Thyroid gland (tissue), 4 donors: Measurements from ENCODE around the gene ARRDC5. TPM values are rescaled to one million over a fixed set of nuclear protein-coding genes. Genes with fewer than 3 reads are reported as not detected.

Experiments used
- DNase-seq, 2 donors: peaks; one replicate each; pipeline ENCODE4 v3.0.0-alpha.2; 2019
- H3K27ac ChIP-seq, 3 donors: fragments of 200-600 bp; sonication (generic); 1 replicate in 2 of 3; 2 replicates in 1 of 3; pipeline ENCODE4 v1.5.1; 2016 to 2019; ENCODE audit warnings: mild to moderate bottlenecking in 1 of 3, moderate library complexity in 1 of 3
- H3K27me3 ChIP-seq: fragments of 200-600 bp; sonication (generic); one replicate; pipeline ENCODE4 v1.5.1; 2019
- H3K36me3 ChIP-seq, 2 donors: fragments of 200-600 bp; sonication (generic); one replicate each; pipeline ENCODE4 v1.5.1; 2016 to 2019
- H3K4me1 ChIP-seq, 2 donors: fragments of 200-600 bp; sonication (generic); one replicate each; pipeline ENCODE4 v1.5.1; 2017 to 2019
- H3K4me3 ChIP-seq, 3 donors: fragments of 200-600 bp; sonication (generic); replicated peaks in 1 of 3; 1 replicate in 2 of 3; 2 replicates in 1 of 3; pipeline ENCODE4 v1.5.1; 2016; ENCODE audit warnings: mild to moderate bottlenecking in 1 of 3
- H3K9me3 ChIP-seq: fragments of 200-600 bp; sonication (generic); one replicate; pipeline ENCODE4 v1.5.1; 2017
- POLR2A ChIP-seq, 2 donors: fragments of 450-650 bp; IDR thresholded peaks; one replicate each; pipeline ENCODE4 v1.6.1; 2017; ENCODE audit warnings: antibody characterized with exemption in 2 of 2, mild to moderate bottlenecking in 2 of 2, moderate library complexity in 1 of 2
- WGBS, 2 donors: methylation state at CpG; one replicate each; pipeline ENCODE4 v1.1.5; 2017; 5-methylcytosine and 5-hydroxymethylcytosine counted together
- intact Hi-C: fragments of 100-400 bp; cut with DNase I; formaldehyde crosslinking; loops from one replicate; pipeline ENCODE4 v1.15.1; 2023
- total RNA-seq, 4 donors: library from RNA; depleted of rRNA; stranded (reverse); fragments of >200 nt; gene quantifications; one replicate each; pipeline ENCODE4 v1.2.3, GENCODE V29; 2016
- TF ChIP-seq, protein P1 (sequence below), 6 experiments: fragments of 200-600 bp in 3 of 6; fragments of 450-650 bp in 3 of 6; sonication (generic) in 3 of 6; IDR thresholded peaks; one replicate each; pipeline ENCODE4 v1.5.1; 2016 to 2019; ENCODE audit warnings: antibody characterized with exemption in 6 of 6, mild to moderate bottlenecking in 2 of 6, inconsistent platforms in 1 of 6, moderate library complexity in 1 of 6

The ARRDC5 gene
- total RNA-seq, 4 donors from 2014 or later: not detected

DNA sequence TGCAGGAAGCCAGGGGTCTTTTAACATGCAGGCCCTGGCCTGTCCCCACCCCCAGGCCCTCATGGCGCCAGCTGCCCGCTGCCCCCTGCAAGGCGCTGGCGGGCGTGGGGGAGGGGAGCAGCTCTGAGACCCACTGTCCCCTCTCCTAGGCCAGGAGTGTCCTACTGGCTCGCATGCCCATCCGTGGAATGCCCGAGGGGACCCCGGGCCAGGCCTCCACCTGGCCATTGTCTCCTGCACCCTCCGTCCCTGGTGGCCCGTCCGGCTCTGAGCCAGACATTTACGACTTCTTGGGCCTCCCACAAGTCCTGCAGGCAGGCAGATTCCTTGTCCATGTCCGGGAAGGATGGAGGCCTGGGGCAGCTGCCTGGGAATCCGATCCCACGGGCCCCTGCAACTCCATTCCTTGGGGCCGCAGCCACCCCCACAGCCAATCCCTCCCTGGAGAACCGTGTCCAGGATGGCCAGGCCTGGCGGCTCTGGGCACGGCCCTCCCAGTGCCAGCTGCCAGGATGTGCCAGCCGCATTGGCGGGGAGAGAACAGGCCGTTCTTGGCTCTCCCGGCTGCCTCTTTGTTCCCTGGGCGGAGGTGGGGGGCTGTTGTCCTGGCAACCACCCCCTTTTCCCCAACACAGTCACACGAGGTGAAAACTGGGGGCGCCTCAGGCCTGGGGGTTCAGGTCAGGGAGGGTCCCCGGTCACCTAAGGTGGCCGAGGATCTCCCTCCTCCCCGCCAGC lies 24.8 kb downstream of the ARRDC5 start:
- no peak overlapping the region for H3K4me3 ChIP-seq
- WGBS, 2 donors: 65 to 67% methylated on average over 15 to 21 of the region's 30 CpGs
- DNase-seq: no peak
- H3K27me3 ChIP-seq: no peaks in the 10 kb centered on the region
- H3K9me3 ChIP-seq: no peaks in the 10 kb centered on the region
- no peaks in the 10 kb centered on the region for H3K4me1 ChIP-seq
- no peaks in the 10 kb centered on the region for H3K36me3 ChIP-seq
- intact Hi-C loops: no loop called here
- H3K27ac ChIP-seq: no peak overlapping the region
- no peak for TF ChIP-seq POLR2A (IDR thresholded peaks at IDR 0.05)
- TF ChIP-seq, protein P1, sequence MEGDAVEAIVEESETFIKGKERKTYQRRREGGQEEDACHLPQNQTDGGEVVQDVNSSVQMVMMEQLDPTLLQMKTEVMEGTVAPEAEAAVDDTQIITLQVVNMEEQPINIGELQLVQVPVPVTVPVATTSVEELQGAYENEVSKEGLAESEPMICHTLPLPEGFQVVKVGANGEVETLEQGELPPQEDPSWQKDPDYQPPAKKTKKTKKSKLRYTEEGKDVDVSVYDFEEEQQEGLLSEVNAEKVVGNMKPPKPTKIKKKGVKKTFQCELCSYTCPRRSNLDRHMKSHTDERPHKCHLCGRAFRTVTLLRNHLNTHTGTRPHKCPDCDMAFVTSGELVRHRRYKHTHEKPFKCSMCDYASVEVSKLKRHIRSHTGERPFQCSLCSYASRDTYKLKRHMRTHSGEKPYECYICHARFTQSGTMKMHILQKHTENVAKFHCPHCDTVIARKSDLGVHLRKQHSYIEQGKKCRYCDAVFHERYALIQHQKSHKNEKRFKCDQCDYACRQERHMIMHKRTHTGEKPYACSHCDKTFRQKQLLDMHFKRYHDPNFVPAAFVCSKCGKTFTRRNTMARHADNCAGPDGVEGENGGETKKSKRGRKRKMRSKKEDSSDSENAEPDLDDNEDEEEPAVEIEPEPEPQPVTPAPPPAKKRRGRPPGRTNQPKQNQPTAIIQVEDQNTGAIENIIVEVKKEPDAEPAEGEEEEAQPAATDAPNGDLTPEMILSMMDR (IDR thresholded peaks at IDR 0.05): no peak

GRCh38 chr19:4873930-4874329 lies 28.8 kb downstream of the ARRDC5 start:
- H3K4me3 ChIP-seq: no peak overlapping the region
- no peaks in the 10 kb centered on the region for H3K27me3 ChIP-seq
- no peak for TF ChIP-seq POLR2A (IDR thresholded peaks at IDR 0.05)
- TF ChIP-seq, protein P1 (IDR thresholded peaks at IDR 0.05): no peak
- WGBS, 2 donors: 92 to 93% methylated on average over 3 of the region's 3 CpGs
- H3K4me1 ChIP-seq: no peaks in the 10 kb centered on the region
- no peaks in the 10 kb centered on the region for H3K9me3 ChIP-seq
- H3K36me3 ChIP-seq: no peaks in the 10 kb centered on the region
- no peak overlapping the region for H3K27ac ChIP-seq
- intact Hi-C loops: loop anchor here (2.0 kb wide), 1 partner anchor 157 kb away; no protein-coding TSS in a partner anchor
- no peak for DNase-seq

DNA sequence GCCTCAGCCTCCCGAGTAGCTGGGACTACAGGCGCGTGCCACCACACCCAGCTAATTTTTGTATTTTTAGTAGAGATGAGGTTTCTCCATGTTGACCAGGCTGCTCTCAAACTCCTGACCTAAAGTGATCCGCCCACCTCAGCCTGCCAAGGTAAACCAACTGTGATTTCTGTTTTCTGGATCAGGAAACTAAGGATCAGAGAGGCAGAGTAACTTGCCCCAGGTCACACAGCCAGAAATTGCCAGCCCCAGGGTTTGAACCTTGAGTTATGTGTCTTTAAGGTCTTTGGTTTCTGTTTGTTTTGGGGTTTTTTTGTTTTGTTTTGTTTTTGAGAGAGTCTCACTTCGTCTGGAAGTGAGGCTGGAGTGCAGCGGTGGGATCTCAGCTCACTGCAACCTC lies 31.0 kb downstream of the ARRDC5 start:
- no peaks in the 10 kb centered on the region for H3K27me3 ChIP-seq
- no peak overlapping the region for H3K4me3 ChIP-seq
- H3K9me3 ChIP-seq: no peaks in the 10 kb centered on the region
- H3K36me3 ChIP-seq: no peaks in the 10 kb centered on the region
- no peak overlapping the region for H3K27ac ChIP-seq
- intact Hi-C loops: loop anchor here (2.0 kb wide), 1 partner anchor 159 kb away; no protein-coding TSS in a partner anchor
- H3K4me1 ChIP-seq: peaks cover 3 to 4% of the 10 kb centered on the region in 2 donors
- no peak for TF ChIP-seq POLR2A (IDR thresholded peaks at IDR 0.05)
- TF ChIP-seq, protein P1 (IDR thresholded peaks at IDR 0.05): no peak
- no peak for DNase-seq
- 64 to 88% methylated on average over 6 of the region's 6 CpGs for WGBS, 2 donors

- no peaks in the 10 kb centered on the region for H3K9me3 ChIP-seq
- TF ChIP-seq, protein P1 (IDR thresholded peaks at IDR 0.05): no peak
- TF ChIP-seq POLR2A (IDR thresholded peaks at IDR 0.05): no peak
- no peaks in the 10 kb centered on the region for H3K36me3 ChIP-seq
- H3K4me1 ChIP-seq: peaks cover 10 to 11% of the 10 kb centered on the region in 2 donors
- no peak overlapping the region for H3K27ac ChIP-seq
- H3K27me3 ChIP-seq: no peaks in the 10 kb centered on the region
- H3K4me3 ChIP-seq: no peak overlapping the region
- intact Hi-C loops: no loop called here
- no peak for DNase-seq
- 82 to 88% methylated on average over 10 of the region's 10 CpGs for WGBS, 2 donors
Observed at GRCh38 chr19:4870025-4870700, 32.5 kb downstream of the ARRDC5 start.

DNA sequence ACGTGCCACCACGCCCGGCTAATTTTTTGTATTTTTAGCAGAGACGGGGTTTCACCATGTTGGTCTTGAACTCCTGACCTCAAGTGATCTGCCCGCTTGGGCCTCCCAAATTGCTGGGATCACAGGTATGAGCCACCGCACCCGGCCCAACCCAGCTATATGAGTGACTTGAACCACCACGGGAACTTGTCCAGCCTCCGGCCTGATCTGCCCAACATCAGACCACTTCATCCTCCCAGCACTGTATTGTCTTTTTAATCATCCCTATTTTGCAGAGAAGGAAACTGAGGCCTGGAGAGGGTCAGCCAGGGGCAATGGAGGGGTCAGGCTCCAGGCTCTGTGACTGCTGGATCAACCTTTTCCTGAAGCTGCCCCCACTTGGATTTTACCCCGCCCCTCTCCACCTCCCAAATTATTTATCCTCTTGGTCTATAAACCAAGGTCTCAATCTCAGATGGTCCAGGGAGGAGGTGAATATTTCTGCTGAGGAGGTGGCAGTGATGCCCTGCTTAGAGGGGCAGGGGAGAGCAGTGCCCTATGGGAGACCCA lies 34.3 kb downstream of the ARRDC5 start:
- intact Hi-C loops: no loop called here
- no peak for TF ChIP-seq POLR2A (IDR thresholded peaks at IDR 0.05)
- TF ChIP-seq, protein P1 (IDR thresholded peaks at IDR 0.05): no peak
- 68 to 87% methylated on average over 10 of the region's 10 CpGs for WGBS, 2 donors
- no peaks in the 10 kb centered on the region for H3K27me3 ChIP-seq
- no peak for DNase-seq
- no peak overlapping the region for H3K27ac ChIP-seq
- H3K4me1 ChIP-seq: peaks cover 10 to 11% of the 10 kb centered on the region in 2 donors
- H3K4me3 ChIP-seq: no peak overlapping the region
- H3K36me3 ChIP-seq: no peaks in the 10 kb centered on the region
- no peaks in the 10 kb centered on the region for H3K9me3 ChIP-seq
